Putamen (tissue), 1 donor: Measurements from ENCODE around the gene ATP9B.
"Not testable (repeated sequence)": the region's sequence is repeated elsewhere in the genome, so short reads cannot be mapped to it uniquely, and the experiment has no call there.

ENCODE experiments used
- DNase-seq: peaks from one replicate; pipeline ENCODE4 v3.0.0-alpha.2; 2016; ENCODE audit warnings: low spot score

The ATP9B gene

DNA sequence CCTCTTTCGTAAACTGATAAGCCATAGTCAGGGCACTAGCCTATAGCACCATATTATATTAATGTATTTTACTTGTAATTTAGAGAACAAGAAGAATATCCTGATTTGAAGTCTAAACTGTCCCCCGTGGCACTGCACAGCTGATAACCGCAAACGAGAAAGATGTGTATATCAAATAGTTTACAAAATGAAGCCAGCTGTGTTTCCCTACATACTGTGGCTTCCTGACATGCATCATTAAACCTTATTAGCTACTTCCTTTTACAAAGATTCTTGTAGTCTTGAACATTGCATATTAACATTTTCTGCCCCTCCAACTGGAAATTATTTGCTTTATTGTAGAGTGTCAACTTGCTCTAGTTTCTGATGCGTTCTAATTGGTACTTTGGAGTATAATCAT lies 173.1 kb downstream of the ATP9B start:
- no peak for DNase-seq

GRCh38 chr18:79245517-79246001 lies 176.4 kb downstream of the ATP9B start:
- no peak for DNase-seq

DNA sequence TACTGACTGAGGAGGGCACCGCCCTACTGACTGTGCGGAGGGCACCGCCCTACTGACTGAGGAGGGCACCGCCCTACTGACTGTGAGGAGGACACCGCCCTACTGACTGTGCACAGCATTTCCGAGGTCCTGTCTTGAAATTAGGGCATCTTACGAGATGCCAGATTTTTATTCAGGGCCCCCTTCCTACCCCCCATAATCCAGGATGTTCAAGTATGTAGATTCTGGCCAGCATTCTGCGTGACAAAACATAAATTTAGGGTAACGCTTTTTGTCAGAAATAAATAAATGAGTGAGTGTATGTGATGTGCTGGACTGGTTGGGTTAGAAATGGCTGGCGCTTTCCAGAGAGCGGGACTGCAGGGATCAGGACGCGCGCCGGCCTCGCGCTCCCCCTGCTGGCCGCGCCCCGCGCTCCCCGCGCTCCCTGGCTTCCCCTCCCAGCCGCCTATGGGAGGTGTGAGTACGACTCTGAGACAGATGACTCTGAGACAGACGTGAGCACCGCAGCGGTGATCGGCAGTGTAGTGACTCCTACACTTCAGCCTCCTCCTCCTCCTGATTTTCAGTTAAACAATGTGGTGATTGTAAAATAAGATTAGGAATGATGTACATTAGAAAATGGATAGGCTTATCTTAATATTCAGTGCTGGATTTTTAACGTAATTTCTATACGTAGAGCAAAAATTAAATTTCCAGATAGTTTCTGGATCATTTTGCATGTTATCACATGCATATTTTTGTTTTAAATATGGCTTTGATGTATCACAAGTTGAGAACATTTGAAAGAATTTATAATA lies 177.3 kb downstream of the ATP9B start:
- peak; percentile 77 for DNase-seq

GRCh38 chr18:79248495-79249060 lies 179.4 kb downstream of the ATP9B start:
- no peak for DNase-seq

DNA sequence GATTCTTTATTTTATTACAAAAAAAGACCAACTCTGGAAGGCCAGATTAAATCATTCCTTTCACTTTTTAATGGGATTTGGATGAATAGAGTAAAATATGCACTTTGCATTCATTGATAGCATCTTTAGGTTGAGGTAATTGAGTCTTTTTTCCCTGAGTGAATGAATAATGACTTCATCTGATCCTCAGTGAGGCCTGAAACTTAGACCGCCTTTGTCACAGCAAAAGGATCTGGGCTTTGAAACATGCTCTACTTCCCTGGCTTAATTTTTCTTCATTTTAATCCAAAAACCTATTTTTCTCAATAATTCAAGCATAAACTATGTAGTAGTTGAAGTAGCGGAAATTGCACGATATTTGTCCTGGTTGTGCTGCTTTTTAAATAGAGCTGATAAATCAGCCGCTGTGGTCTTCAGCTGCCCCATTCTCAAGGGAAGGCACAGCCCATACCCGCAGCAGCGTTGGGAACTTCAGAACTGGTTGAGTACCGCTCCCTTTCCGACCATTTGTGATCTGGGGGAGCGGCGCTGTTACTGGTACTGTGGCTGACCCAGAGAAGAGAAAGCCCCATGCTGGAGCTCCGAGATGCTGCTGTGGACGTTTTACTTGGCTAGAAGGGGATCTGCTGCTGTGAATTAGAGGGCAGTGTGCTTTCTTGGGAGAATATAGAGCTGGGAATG lies 181.2 kb downstream of the ATP9B start:
- DNase-seq, result no peak

DNA sequence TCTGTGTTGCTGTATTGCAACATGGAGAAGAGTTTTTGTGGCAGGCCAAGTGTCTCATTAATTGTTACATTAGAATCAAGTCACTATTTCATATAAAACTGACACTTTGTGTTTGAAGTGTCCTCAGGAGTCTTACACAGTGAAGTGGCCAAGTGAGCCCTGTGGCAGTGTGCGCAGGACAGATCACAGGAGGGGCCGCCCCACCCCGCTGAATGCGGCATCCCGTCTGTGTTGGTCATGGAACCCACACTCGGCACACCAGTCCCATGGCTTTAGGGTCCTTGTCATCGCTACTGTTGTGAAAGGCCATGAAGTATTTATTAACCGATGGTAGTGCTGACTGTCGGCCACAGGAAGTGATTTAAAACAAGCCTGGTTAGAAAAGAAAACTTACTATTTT lies 181.8 kb downstream of the ATP9B start:
- DNase-seq, result no peak

DNA sequence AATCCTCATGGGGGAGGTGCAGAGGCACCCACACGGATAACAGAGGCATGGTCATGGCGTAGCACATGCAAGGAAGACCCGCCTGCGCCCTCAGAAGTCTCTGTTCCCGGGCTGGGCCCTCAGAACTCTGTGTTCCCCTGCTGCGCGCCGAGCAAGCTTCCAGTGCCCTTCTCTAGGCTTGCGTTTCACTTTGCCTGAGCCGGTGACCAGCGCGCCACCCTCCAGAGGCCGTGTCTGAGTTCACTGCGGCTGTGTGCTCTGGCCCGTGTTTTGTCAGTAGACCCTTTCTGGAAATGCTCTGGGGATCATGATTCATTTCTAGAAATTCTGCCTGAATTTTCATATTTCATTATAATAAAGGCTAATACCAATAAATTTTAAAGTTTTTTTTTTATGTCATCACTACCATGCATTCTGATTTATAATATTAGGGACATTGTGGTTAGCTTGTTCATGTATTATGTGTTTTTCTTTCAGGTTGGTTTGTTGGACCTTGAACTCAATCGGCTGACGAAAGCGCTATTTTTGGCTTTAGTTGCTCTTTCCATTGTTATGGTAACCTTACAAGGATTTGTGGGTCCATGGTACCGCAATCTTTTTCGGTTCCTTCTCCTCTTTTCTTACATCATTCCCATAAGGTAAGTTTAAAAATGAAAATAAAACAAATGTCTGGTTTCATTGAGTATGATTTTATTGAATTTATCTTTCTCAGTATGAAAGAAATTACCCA lies 183.9 kb downstream of the ATP9B start:
- DNase-seq, result no peak

GRCh38 chr18:79257480-79257879 lies 188.3 kb downstream of the ATP9B start:
- DNase-seq, result peak; percentile 34

DNA sequence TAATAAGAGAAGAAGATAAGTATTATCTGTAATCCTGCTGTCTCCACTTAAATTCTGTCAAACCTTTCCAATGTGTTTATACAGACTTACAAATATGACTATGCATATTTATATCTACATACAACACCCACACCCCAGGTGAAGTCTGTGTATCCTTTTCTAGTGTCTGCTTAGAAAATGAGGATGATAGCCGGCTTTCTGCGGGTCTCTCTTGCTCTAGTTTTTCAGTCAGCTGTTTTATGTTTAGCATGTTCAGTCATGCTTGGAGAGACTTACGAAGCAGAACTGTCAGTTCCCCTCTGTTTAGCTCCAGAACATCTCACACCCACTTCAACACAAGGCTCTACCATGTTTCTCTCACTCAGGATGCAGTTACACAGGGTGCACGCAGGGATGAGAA lies 189.3 kb downstream of the ATP9B start:
- no peak for DNase-seq

GRCh38 chr18:79259218-79259617 lies 190.0 kb downstream of the ATP9B start:
- no peak for DNase-seq

DNA sequence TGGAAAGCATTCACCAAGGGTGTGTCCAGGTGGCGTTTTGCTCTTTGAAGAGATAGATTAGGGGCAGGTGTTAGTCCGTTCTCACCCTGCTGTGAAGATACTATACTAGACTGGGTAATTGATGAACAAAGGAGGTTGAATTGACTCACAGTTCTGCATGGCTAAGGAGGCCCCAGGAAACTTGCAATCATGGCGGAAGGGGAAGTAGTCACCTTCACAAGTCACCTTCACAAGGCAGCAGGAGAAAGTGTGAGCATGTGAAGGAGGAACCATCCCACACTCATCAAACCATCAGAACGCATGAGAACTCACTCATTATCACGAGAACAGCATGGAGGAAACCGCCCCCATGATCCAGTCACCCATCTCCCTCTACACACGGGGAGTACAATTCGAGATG lies 190.8 kb downstream of the ATP9B start:
- DNase-seq, result no peak

DNA sequence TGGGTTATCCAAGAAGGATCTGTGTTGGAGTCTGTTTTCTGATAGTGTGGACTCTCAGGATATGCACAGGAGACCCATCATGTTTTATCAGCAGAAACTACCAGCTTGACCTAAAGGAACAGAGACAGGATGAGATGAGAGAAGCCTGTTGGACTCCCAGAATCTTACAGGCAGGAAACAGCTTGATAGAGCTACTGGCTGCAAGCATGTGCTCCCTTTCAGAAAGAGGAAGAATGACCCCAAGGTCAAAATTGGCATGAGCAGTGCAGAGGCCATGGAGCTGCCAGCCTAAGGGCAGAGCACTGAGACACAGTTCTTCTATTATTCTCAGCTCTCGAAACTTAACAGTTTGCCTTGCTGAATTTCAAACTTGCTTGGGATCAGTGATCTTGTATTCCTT lies 191.3 kb downstream of the ATP9B start:
- no peak for DNase-seq

GRCh38 chr18:79265068-79265467 lies 195.9 kb downstream of the ATP9B start:
- not testable (repeated sequence) for DNase-seq

- not testable (repeated sequence) for DNase-seq
Observed at GRCh38 chr18:79271812-79272211, 202.6 kb downstream of the ATP9B start.

DNA sequence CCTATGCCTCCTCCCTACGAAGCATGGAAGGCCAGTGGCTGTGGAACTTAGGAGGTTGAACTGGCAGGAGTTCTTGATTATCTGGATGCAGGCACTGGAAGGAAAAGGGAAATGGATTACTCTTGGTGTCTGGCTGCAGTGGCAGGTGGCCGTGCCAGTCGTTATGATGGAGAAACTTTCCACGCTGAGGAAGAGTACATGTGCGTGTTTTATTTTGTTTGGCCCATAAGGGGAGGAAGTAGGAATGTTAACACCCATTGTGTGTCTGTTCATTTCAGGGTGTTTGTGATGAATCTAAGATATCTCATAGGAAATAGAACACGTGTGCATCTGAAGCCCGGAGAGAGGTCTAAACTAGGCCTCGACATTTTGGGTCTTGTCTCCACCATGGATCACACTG lies 203.7 kb downstream of the ATP9B start:
- no peak for DNase-seq

DNA sequence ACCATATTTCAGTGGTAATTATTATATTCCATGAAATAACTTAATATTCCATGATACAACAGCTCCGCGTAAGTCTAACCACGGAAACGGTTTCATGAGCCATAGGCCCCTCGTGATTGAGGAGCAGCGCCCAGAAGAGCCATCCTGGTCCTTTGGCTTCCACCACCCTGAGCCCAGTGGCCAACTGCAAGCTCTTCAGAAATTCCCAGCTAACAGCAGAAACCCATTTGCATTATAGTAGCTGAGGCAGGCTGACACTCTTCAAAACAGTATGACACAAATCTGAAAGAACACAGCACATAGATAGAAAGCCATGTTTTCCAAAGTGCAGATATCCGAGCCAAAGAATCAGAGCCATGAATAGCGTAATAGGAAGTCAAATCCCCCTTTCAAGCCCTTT lies 205.6 kb downstream of the ATP9B start:
- no peak for DNase-seq

DNA sequence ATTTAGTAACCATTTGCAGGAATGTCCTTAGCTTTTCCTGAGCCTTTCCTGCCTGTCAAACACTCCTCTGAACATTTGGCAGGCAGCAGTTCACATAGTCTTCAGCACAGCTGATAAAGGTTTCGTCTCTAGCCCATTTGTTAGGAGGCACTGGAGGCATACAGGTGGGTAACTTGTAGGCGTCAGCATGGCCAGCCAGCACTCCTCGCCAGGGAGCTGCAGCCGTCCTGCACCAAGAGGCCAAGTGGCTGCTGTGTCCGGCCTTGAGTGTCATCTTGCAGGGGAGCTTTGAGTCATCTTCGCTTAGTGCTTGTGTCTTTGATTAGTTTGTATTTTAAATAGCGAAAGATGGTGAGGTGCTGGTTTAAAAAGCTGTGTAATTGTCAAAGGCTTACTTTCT lies 206.3 kb downstream of the ATP9B start:
- DNase-seq, result no peak

DNA sequence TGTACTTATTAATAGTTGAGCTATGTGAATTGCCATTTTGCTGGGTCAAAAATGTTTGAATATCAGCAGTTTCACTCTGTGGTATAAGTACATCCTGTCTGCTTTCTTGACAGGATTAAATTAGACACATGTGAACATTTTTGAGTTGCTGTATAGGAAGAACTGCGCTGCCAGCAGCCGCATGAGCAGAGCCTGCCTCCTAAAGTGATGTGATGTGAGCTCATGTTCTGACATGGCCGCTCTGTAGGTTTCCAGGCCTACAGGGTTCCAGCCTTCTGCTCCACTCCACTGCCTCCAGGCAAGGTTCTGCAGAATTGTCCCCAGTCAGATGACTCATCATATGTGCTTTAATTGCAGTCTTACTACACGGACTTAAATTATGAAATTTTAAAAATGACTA lies 206.8 kb downstream of the ATP9B start:
- no peak for DNase-seq

GRCh38 chr18:79278896-79279295 lies 209.7 kb downstream of the ATP9B start:
- no peak for DNase-seq

DNA sequence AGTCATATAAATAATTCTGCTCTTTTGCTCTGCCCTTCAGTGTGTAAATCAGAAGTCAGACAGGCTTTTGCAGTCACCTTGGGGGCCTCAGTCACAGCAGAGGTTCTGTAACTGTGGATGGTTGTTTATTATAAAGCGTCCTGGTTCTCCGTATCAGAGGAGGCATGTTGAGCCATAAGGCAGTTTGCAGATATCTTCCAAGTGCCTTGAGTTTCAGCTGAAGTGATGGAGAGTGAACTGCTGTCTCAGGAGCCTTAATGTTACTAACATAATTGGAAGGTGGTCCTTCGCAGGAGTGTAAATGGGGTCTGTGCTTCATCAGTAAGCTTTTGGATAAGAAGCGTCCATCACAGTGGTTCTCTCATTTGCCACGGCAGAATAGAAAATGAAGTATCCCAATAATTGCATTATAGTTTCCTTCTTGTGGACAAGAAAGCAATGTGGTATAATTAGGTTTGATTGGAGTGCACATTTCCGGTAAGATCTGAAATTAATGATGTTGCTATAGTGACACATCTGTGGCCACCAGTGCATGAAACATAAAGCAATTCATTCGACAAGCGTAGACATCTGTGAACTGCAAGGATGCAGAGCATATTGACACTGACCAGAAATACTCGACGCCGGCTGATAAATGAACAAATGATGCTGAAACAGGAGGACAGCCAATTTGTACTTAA lies 214.1 kb downstream of the ATP9B start:
- no peak for DNase-seq

DNA sequence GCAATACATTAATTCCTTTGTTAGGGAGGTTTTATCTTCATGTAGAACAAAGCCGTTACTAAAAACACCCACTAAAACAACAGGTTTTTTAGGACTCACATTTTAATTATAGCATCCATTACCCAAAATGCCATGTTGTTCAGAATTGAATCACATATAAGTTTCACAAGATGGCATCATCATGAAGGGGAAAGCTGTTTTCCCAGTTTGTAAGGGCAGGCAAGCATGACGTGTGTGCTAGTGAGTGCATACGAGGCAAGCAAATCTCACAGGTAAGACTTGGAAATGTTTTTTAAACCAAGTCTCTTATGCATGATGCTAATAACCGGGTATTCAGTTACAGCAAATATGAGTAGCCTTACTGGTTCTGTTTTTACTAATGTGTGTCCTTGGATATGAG lies 214.7 kb downstream of the ATP9B start:
- no peak for DNase-seq

- DNase-seq, result not testable (repeated sequence)
Observed at GRCh38 chr18:79285191-79285590, 216.0 kb downstream of the ATP9B start.
